ENCODE measurements around the gene UPF1. TPM values are rescaled to one million over a fixed set of nuclear protein-coding genes. Genes with fewer than 3 reads are reported as not detected.

The UPF1 gene
- total RNA-seq, 1 experiment from 2014 or later = 78.8 TPM

DNA sequence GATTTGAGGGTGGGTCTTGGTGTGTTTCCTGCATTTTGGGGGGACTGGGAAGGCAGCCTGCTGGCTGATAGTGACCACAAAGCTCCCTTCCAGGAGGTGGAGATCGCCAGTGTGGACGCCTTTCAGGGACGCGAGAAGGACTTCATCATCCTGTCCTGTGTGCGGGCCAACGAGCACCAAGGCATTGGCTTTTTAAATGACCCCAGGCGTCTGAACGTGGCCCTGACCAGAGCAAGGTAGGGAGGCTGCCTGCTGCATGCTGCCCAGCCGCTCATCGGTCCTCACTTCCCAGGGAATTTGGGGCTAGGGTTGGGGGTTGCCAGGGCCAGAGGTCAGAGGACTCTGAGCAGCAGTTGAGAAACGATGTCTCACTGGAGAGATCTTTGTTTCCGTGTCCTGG is 30.2 kb downstream of the UPF1 start:
- Histone ChIP-seq H3K4me1 (replicated peaks; ENCODE audit: insufficient read depth) (0 out of 2 replicates have a peak, but pooled peaks cover 6% of the 10 kb centered on the region), H3K27ac (no peak overlapping the region), H3F3A (ENCODE audit: insufficient read depth, low read depth) (peaks cover 42% of the 10 kb centered on the region; the same call in 1 of the 2 replicates), H2AFZ (no peak overlapping the region), H3K4me2 (no peak overlapping the region), H4K20me1 (ENCODE audit: insufficient read depth) (peaks cover 47% of the 10 kb centered on the region), H3K79me2 (ENCODE audit: low read depth) (no peaks in the 10 kb centered on the region), H3K9me2 (ENCODE audit: insufficient read depth) (no peaks in the 10 kb centered on the region), H3K9me3 (ENCODE audit: insufficient read depth, low read depth) (no peaks in the 10 kb centered on the region), H3K27me3 (ENCODE audit: insufficient read depth, low read depth) (no peaks in the 10 kb centered on the region), H3K4me3 (no peak overlapping the region), H3K36me3 (ENCODE audit: low read depth) (peaks cover 40% of the 10 kb centered on the region)
- intact Hi-C loops (cut with micrococcal nuclease; ENCODE audit: unreplicated experiment) = no loop called here
- DNase-seq = no peak
- TF ChIP-seq, protein P1, sequence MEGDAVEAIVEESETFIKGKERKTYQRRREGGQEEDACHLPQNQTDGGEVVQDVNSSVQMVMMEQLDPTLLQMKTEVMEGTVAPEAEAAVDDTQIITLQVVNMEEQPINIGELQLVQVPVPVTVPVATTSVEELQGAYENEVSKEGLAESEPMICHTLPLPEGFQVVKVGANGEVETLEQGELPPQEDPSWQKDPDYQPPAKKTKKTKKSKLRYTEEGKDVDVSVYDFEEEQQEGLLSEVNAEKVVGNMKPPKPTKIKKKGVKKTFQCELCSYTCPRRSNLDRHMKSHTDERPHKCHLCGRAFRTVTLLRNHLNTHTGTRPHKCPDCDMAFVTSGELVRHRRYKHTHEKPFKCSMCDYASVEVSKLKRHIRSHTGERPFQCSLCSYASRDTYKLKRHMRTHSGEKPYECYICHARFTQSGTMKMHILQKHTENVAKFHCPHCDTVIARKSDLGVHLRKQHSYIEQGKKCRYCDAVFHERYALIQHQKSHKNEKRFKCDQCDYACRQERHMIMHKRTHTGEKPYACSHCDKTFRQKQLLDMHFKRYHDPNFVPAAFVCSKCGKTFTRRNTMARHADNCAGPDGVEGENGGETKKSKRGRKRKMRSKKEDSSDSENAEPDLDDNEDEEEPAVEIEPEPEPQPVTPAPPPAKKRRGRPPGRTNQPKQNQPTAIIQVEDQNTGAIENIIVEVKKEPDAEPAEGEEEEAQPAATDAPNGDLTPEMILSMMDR (conservative IDR thresholded peaks at IDR 0.05) = no peak
- TF ChIP-seq EZH2 (IDR thresholded peaks at IDR 0.05; ENCODE audit: low read depth) = no peak
- POLR2A ChIA-PET (ENCODE audit: unreplicated experiment) = no interaction called here
- no TSS peak for BruUV-seq (replicated peaks)
- CTCF ChIA-PET = no interaction called here

DNA sequence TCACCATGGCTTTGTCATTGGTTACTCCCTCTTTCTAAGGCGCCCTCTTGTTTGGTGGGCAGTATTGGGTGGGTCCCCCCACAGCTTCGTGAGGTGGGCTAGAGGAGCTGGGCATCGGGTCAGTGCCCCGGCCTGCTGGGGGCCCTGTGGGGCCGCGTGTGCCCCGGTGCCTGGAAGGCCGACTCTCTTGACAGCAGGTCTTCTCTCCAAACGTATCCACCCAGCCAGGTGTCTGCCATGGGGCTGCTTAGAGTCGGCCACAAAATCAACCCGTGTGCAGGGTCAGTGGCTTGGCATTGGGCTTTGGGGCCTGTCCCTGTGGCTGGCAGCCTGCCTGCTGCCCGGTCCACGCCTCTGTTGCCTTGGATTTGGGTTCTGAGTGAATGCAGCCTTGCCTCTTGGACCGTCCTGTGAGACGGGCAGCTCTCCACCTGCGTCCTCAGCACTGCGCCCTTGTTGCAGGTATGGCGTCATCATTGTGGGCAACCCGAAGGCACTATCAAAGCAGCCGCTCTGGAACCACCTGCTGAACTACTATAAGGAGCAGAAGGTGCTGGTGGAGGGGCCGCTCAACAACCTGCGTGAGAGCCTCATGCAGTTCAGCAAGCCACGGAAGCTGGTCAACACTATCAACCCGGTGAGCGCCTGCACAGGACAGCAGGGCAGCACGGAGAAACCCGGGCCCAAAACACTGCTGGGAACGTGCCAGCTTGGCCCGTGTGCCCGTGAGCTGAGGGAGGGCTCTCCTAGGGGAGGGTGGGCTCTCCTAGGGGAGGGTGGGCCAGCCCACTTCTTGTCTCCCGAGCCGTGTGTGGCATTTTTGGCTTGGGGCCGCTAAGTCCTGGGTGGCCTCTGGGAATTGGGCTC is 31.4 kb downstream of the UPF1 start:
- DNase-seq = no peak

GRCh38 chr19:18863843-18864362 is 32.1 kb downstream of the UPF1 start:
- BruUV-seq (replicated peaks) = no TSS peak
- Histone ChIP-seq H3F3A (ENCODE audit: insufficient read depth, low read depth) (peaks cover 47% of the 10 kb centered on the region; the same call in 1 of the 2 replicates), H3K27ac (no peak overlapping the region), H2AFZ (no peak overlapping the region), H3K27me3 (ENCODE audit: insufficient read depth, low read depth) (no peaks in the 10 kb centered on the region), H3K79me2 (ENCODE audit: low read depth) (no peaks in the 10 kb centered on the region), H3K9me3 (ENCODE audit: insufficient read depth, low read depth) (no peaks in the 10 kb centered on the region), H3K4me2 (no peak overlapping the region), H3K4me3 (no peak overlapping the region), H4K20me1 (ENCODE audit: insufficient read depth) (peaks cover 38% of the 10 kb centered on the region), H3K36me3 (ENCODE audit: low read depth) (peaks cover 38% of the 10 kb centered on the region), H3K4me1 (replicated peaks; ENCODE audit: insufficient read depth) (0 out of 2 replicates have a peak, but pooled peaks cover 6% of the 10 kb centered on the region), H3K9me2 (ENCODE audit: insufficient read depth) (no peaks in the 10 kb centered on the region)
- intact Hi-C loops (cut with micrococcal nuclease; ENCODE audit: unreplicated experiment) = no loop called here
- TF ChIP-seq, protein P1 (conservative IDR thresholded peaks at IDR 0.05) = no peak
- no peak for TF ChIP-seq EZH2 (IDR thresholded peaks at IDR 0.05; ENCODE audit: low read depth)
- POLR2A ChIA-PET (ENCODE audit: unreplicated experiment) = no interaction called here
- DNase-seq = no peak
- CTCF ChIA-PET = no interaction called here

More for the DNA sequence above, 31.4 kb downstream of the UPF1 start:
- H4K20me1 ChIP-seq (ENCODE audit: insufficient read depth) = peaks cover 43% of the 10 kb centered on the region
- no peaks in the 10 kb centered on the region for H3K27me3 ChIP-seq (ENCODE audit: insufficient read depth, low read depth)
- no peak overlapping the region for H3K27ac ChIP-seq
- POLR2A ChIA-PET (ENCODE audit: unreplicated experiment) = interaction anchor here (0.6 kb wide), 1 partner anchor 603 kb away, joined by 4 read pairs; no protein-coding TSS in a partner anchor
- no peak overlapping the region for H3K4me2 ChIP-seq
- H3K36me3 ChIP-seq (ENCODE audit: low read depth) = peaks cover 40% of the 10 kb centered on the region
- H3F3A ChIP-seq (ENCODE audit: insufficient read depth, low read depth) = peaks cover 47% of the 10 kb centered on the region; the same call in 1 of the 2 replicates
- intact Hi-C loops (cut with micrococcal nuclease; ENCODE audit: unreplicated experiment) = no loop called here
- no peaks in the 10 kb centered on the region for H3K9me3 ChIP-seq (ENCODE audit: insufficient read depth, low read depth)
- 0 out of 2 replicates have a peak, but pooled peaks cover 6% of the 10 kb centered on the region for H3K4me1 ChIP-seq (replicated peaks; ENCODE audit: insufficient read depth)
- H3K4me3 ChIP-seq = no peak overlapping the region
- CTCF ChIA-PET = no interaction called here
- TF ChIP-seq, protein P1 (conservative IDR thresholded peaks at IDR 0.05) = no peak
- no peak for TF ChIP-seq EZH2 (IDR thresholded peaks at IDR 0.05; ENCODE audit: low read depth)
- no peaks in the 10 kb centered on the region for H3K79me2 ChIP-seq (ENCODE audit: low read depth)
- no peaks in the 10 kb centered on the region for H3K9me2 ChIP-seq (ENCODE audit: insufficient read depth)
- no peak overlapping the region for H2AFZ ChIP-seq
- no TSS peak for BruUV-seq (replicated peaks)
